ENCODE results near the gene INSM1. TPM values are rescaled to one million over a fixed set of nuclear protein-coding genes. Genes with fewer than 3 reads are reported as not detected.

Gene INSM1
- total RNA-seq, 1 experiment from 2014 or later, result not detected

GRCh38 chr20:20398123-20398522, 30.2 kb downstream of the INSM1 start:
- TF ChIP-seq, protein P1, sequence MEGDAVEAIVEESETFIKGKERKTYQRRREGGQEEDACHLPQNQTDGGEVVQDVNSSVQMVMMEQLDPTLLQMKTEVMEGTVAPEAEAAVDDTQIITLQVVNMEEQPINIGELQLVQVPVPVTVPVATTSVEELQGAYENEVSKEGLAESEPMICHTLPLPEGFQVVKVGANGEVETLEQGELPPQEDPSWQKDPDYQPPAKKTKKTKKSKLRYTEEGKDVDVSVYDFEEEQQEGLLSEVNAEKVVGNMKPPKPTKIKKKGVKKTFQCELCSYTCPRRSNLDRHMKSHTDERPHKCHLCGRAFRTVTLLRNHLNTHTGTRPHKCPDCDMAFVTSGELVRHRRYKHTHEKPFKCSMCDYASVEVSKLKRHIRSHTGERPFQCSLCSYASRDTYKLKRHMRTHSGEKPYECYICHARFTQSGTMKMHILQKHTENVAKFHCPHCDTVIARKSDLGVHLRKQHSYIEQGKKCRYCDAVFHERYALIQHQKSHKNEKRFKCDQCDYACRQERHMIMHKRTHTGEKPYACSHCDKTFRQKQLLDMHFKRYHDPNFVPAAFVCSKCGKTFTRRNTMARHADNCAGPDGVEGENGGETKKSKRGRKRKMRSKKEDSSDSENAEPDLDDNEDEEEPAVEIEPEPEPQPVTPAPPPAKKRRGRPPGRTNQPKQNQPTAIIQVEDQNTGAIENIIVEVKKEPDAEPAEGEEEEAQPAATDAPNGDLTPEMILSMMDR (IDR thresholded peaks at IDR 0.05; ENCODE audit: unreplicated experiment), result no peak
- BruUV-seq (replicated peaks), result no TSS peak
- no peak for DNase-seq
- no peaks in the 10 kb centered on the region for H3K36me3 Mint-ChIP-seq (ENCODE audit: insufficient read depth, unreplicated experiment)
- no peaks in the 10 kb centered on the region for H3K4me1 Mint-ChIP-seq (ENCODE audit: low read depth, unreplicated experiment)
- intact Hi-C loops (cut with micrococcal nuclease; ENCODE audit: unreplicated experiment), result no loop called here
- no peaks in the 10 kb centered on the region for H3K27me3 Mint-ChIP-seq (ENCODE audit: unreplicated experiment)
- CTCF ChIA-PET, result no interaction called here
- no peaks in the 10 kb centered on the region for H3K9me3 Mint-ChIP-seq (ENCODE audit: low read depth, unreplicated experiment)
- H3K27ac Mint-ChIP-seq (ENCODE audit: unreplicated experiment), result no peak overlapping the region
- no peak overlapping the region for H3K4me3 Mint-ChIP-seq (ENCODE audit: low read depth, unreplicated experiment)

DNA sequence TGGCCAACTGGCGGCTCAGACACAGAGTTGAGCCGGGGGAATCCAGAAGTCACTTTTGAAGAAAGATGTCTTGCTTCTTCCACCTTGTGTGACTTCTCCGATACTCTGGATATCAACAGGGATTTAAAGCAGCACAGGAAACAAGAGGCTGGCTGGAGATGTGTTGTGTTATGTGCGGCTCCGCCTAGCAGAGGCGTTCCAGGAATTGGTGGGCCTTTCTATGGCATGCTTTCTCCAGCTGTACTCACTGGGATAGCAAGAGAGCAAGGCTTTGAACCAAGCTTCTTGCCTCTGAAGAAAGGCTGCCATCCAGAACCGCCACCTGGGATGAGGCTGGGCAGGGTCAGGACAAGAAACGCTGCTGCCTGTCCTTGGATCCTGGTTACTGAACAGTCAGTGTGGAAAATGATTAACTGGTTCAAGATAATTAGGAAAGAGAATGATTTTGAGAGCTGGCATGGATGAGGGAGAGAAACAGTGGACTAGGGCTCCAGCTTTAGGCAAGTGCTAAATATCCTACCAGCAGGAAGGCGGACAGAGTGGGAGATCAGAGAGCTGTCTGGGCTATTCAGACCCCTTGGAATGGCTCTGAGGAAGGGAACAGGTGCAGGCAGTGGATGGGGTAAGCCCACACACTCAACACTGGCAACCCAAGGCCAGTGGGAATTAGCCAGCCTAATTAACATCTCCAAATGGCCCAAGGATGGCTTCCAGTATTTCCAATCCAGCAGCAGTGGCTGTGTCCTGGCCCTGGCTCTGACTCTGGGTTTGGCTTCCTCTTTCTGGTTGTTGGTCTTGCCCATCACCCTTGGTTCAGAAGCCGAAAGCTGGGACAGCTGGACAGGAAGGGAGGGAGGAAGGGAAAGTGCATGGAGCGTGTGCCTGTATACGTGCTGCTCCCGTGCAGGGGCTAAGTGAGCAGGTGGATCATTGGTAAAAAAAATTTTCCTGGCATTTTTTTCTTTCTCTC, 31.9 kb downstream of the INSM1 start:
- no peak overlapping the region for H3K4me3 Mint-ChIP-seq (ENCODE audit: low read depth, unreplicated experiment)
- H3K9me3 Mint-ChIP-seq (ENCODE audit: low read depth, unreplicated experiment), result no peaks in the 10 kb centered on the region
- DNase-seq, result no peak
- intact Hi-C loops (cut with micrococcal nuclease; ENCODE audit: unreplicated experiment), result no loop called here
- CTCF ChIA-PET, result no interaction called here
- no peaks in the 10 kb centered on the region for H3K4me1 Mint-ChIP-seq (ENCODE audit: low read depth, unreplicated experiment)
- H3K27ac Mint-ChIP-seq (ENCODE audit: unreplicated experiment), result no peak overlapping the region
- TF ChIP-seq, protein P1 (IDR thresholded peaks at IDR 0.05; ENCODE audit: unreplicated experiment), result no peak
- no peaks in the 10 kb centered on the region for H3K27me3 Mint-ChIP-seq (ENCODE audit: unreplicated experiment)
- no TSS peak for BruUV-seq (replicated peaks)
- H3K36me3 Mint-ChIP-seq (ENCODE audit: insufficient read depth, unreplicated experiment), result no peaks in the 10 kb centered on the region

- Mint-ChIP-seq H3K4me1 (ENCODE audit: low read depth, unreplicated experiment) (no peaks in the 10 kb centered on the region), H3K27ac (ENCODE audit: unreplicated experiment) (no peak overlapping the region), H3K4me3 (ENCODE audit: low read depth, unreplicated experiment) (no peak overlapping the region), H3K9me3 (ENCODE audit: low read depth, unreplicated experiment) (no peaks in the 10 kb centered on the region), H3K27me3 (ENCODE audit: unreplicated experiment) (no peaks in the 10 kb centered on the region), H3K36me3 (ENCODE audit: insufficient read depth, unreplicated experiment) (no peaks in the 10 kb centered on the region)
- no peak for DNase-seq
- CTCF ChIA-PET, result no interaction called here
- no TSS peak for BruUV-seq (replicated peaks)
- TF ChIP-seq, protein P1 (IDR thresholded peaks at IDR 0.05; ENCODE audit: unreplicated experiment), result no peak
- intact Hi-C loops (cut with micrococcal nuclease; ENCODE audit: unreplicated experiment), result no loop called here
These were observed 34.1 kb downstream of the INSM1 start for GRCh38 chr20:20401991-20402390.

DNA sequence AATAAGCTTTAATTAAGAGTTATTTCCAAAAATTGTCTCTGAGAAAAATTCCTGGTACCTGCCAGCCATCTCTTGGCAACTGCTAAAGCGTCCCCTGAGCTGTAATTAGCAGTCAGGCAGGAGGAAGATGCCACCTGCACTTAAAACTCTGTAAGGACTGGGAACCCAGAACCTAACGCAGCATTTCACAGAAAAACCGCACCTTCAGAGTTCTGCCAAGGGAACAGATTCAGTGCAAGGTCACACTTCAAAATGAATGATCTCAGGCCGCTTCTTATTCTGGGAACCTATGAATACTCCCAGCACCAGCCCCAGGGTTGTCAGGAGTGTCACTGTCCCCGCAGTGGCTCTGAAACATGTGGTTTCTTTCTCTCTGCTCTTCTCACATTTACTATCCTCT, 36.7 kb downstream of the INSM1 start:
- H3K27ac Mint-ChIP-seq (ENCODE audit: unreplicated experiment), result no peak overlapping the region
- H3K27me3 Mint-ChIP-seq (ENCODE audit: unreplicated experiment), result no peaks in the 10 kb centered on the region
- no peak overlapping the region for H3K4me3 Mint-ChIP-seq (ENCODE audit: low read depth, unreplicated experiment)
- H3K9me3 Mint-ChIP-seq (ENCODE audit: low read depth, unreplicated experiment), result no peaks in the 10 kb centered on the region
- intact Hi-C loops (cut with micrococcal nuclease; ENCODE audit: unreplicated experiment), result no loop called here
- H3K4me1 Mint-ChIP-seq (ENCODE audit: low read depth, unreplicated experiment), result no peaks in the 10 kb centered on the region
- no peak for DNase-seq
- CTCF ChIA-PET, result no interaction called here
- H3K36me3 Mint-ChIP-seq (ENCODE audit: insufficient read depth, unreplicated experiment), result no peaks in the 10 kb centered on the region
- BruUV-seq (replicated peaks), result no TSS peak
- TF ChIP-seq, protein P1 (IDR thresholded peaks at IDR 0.05; ENCODE audit: unreplicated experiment), result no peak

All from Calu3 (cell line).